Measurements from ENCODE around the gene ACRBP.
"Not testable (repeated sequence)": the region's sequence is repeated elsewhere in the genome, so short reads cannot be mapped to it uniquely, and the experiment has no call there.

The ACRBP gene

GRCh38 chr12:6613776-6614512 is 33.3 kb downstream of the ACRBP start:
- peak; percentile 89 for DNase-seq

GRCh38 chr12:6613015-6613775 is 34.0 kb downstream of the ACRBP start:
- DNase-seq = peak; percentile 75

DNA sequence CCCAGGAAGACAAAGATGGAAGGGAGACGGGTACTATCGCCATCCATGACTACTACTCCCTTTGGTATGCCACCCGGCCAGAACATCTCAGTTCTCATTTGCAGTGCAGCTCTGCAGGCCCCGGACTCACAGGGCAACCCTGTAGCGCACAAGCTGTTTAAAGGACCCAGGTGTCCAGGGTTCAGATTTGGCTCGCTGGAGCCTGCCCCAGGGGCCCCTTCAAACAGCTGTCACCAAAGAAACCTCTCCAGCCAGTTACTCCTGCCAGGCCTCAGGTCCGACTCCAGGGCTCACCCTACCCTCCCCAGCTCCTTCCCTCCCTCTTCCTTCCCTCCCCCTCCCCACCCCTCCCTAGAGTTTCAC is 34.6 kb downstream of the ACRBP start:
- no peak for DNase-seq

DNA sequence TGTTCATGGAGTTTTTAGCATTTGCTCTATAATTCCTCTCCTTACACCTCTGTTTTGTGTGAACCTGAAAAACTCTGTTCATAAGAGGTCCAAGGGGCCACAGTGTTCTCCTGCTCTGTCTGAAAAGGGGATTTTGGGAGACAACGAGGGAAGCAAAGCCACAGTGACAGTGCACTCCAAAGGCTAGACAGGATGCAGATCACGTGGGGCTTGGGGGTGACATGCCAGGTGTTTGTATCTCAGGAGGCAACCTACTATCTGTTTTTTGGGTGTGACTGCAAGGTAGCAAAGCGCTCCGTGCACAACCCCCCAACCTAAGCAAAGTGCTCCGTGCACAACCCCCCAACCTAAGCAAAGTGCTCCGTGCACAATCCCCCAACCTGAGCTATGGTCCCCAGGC is 35.0 kb downstream of the ACRBP start:
- no peak for DNase-seq

- DNase-seq = no peak
Observed at GRCh38 chr12:6608592-6609281, 38.5 kb downstream of the ACRBP start.

DNA sequence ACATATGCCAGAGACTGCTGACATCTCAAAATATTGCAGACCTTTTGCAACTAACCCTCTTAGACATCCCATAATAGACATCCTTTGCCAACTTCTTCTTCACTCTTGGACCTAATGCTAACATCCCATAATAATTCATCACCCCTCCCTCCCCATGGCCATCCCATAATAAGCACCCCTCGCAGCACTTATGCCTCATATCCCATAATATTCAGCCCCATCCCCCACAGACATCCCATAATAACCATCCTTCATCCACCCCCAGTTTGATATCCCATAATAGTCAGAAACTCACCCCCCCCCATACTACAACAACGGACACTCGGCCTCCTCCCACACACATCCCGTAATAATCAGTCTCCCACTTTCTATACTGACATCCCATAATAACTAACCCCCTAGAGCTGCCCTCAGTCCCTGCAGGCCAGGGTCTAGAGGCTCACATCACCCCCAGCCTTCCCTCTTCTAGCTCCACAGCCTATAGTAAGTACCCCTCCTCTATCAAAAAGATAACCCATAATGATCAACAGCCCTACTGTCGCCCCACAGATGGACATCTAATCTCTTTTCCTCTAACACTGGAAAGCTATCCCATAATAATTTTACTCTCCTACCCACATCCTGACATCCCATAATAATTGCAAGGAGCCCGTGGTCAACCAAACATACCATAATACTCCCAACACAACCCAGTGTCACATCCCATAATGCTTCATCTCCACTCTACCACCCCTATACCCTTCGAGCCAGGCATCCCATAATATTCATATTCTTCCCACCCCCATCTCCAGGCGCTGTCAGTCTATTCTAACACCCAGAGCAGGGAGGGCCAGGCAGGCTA is 39.3 kb downstream of the ACRBP start:
- peak; percentile 96 for DNase-seq

GRCh38 chr12:6606331-6607131 is 40.7 kb downstream of the ACRBP start:
- no peak for DNase-seq

GRCh38 chr12:6605421-6606330 is 41.6 kb downstream of the ACRBP start:
- DNase-seq = no peak

- no peak for DNase-seq
Observed at GRCh38 chr12:6604259-6605029, 42.8 kb downstream of the ACRBP start.

DNA sequence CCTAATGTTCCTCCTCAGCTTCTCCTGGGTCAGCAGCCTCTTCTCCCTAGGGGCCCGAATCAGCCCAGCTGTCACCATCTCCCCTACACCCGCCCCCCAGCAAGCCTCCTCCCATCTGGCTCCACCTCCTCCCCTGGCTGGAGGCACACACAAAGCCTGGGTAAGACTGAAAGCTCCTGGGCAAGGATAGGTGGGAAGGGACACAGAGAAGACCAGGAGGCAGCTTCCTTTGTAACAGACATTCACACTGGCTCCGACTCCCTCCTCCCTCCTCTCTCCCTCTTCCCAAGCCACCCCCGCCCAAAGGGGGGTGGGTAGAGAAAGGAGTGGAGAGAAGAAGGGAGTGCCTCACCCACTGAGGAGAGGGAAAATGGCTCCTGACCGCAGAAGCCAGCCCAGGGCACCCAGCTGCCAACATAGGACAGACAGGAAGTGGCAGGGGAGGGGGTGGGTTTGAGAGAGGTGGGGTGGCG is 44.1 kb downstream of the ACRBP start:
- DNase-seq = peak; percentile 23

- DNase-seq = no peak
Observed at GRCh38 chr12:6602526-6602925, 44.7 kb downstream of the ACRBP start.

GRCh38 chr12:6595673-6596072 is 51.6 kb downstream of the ACRBP start:
- DNase-seq = not testable (repeated sequence)

- no peak for DNase-seq
Observed at GRCh38 chr12:6592087-6592486, 55.1 kb downstream of the ACRBP start.

Measured in NCI-H187 treated with DMSO at 0.1 percent for 48 hours (cell line).